GM12878 (cell line): ENCODE data around the gene ADISSP. TPM values are rescaled to one million over a fixed set of nuclear protein-coding genes. Genes with fewer than 3 reads are reported as not detected.

Experiments
- ATAC-seq: fragments of 200-7000 bp; cut with Tn5 transposase; 3 replicates; pipeline ENCODE4 v1.9.1; 2020; ENCODE audit warnings: mild to moderate bottlenecking, moderate library complexity
- BruUV-seq: library from RNA; stranded (reverse); fragments of 400-500 nt; replicated peaks from 2 replicates; lab custom pipeline; 2021; lab: Mats Ljungman, UMichigan
- CTCF ChIA-PET: fragments of 300-600 bp; sonication (Branson Sonifier 250); formaldehyde crosslinking; extraction: SDS; loops from one replicate; lab custom pipeline; 2021; ENCODE audit warnings: inconsistent platforms; lab: Yijun Ruan, JAX
- POLR2A ChIA-PET: fragments of 350-600 bp; formaldehyde crosslinking; extraction: SDS; loops from one replicate; lab custom pipeline; 2021; ENCODE audit warnings: inconsistent platforms; lab: Charles Lee
- RAD21 ChIA-PET: fragments of 300-600 bp; sonication (Branson Sonifier 250); formaldehyde crosslinking; loops from one replicate; lab custom pipeline; 2023; ENCODE audit warnings: antibody characterized with exemption; ENCODE audit not compliant: unreplicated experiment; lab: Charles Lee
- SMC1A ChIA-PET: fragments of 300-600 bp; sonication (Branson Sonifier 250); formaldehyde crosslinking; loops from one replicate; lab custom pipeline; 2023; ENCODE audit not compliant: unreplicated experiment, uncharacterized antibody; lab: Charles Lee
- DNase-seq: peaks from one replicate; pipeline ENCODE4 v3.0.0-alpha.2; 2011; ENCODE audit warnings: low read depth, low spot score
- FAIRE-seq: peaks from 3 replicates; lab custom pipeline; 2011; peaks lifted over from hg19 to GRCh38; lab: Jason Lieb, UNC
- H2AFZ ChIP-seq: 2 replicates; pipeline ENCODE4 v1.6.0; 2011; ENCODE audit warnings: low read depth, low read length, control low read depth; ENCODE audit not compliant: control insufficient read depth
- H3K27ac ChIP-seq: 2 replicates; pipeline ENCODE4 v1.5.1; 2011; ENCODE audit warnings: control low read depth; ENCODE audit not compliant: control insufficient read depth, insufficient read depth
- H3K27me3 ChIP-seq, 2 experiments: replicated peaks in 1 of 2; 2 replicates each; pipeline versions ENCODE4 v1.6.0 to v1.6.1; 2011; ENCODE audit warnings: low read length in 1 of 2; ENCODE audit not compliant: control insufficient read depth in 2 of 2, insufficient read depth in 2 of 2
- H3K36me3 ChIP-seq, 2 experiments: 2 replicates each; pipeline ENCODE4 v1.5.1; 2011; ENCODE audit warnings: low read length in 1 of 2; ENCODE audit not compliant: control insufficient read depth in 2 of 2, insufficient read depth in 2 of 2
- H3K4me1 ChIP-seq: 2 replicates; pipeline ENCODE4 v1.6.1; 2011; ENCODE audit warnings: mild to moderate bottlenecking, low read length, moderate library complexity, mixed read lengths; ENCODE audit not compliant: control insufficient read depth, insufficient read depth
- H3K4me2 ChIP-seq: 2 replicates; pipeline ENCODE4 v1.6.0; 2011; ENCODE audit warnings: control low read depth; ENCODE audit not compliant: control insufficient read depth, insufficient read depth
- H3K4me3 ChIP-seq: fragments of 200-600 bp; sonication (generic); 2 replicates; pipeline ENCODE4 v1.5.1; 2016
- H3K79me2 ChIP-seq: 2 replicates; pipeline ENCODE4 v1.6.0; 2011; ENCODE audit warnings: low read length; ENCODE audit not compliant: control insufficient read depth, insufficient read depth
- H3K9ac ChIP-seq: 2 replicates; pipeline ENCODE4 v1.8.0; 2011; ENCODE audit warnings: low read length, control low read depth, mixed read lengths; ENCODE audit not compliant: control insufficient read depth, insufficient read depth
- H3K9me3 ChIP-seq: replicated peaks from 3 replicates; pipeline ENCODE4 v1.5.1; 2011; ENCODE audit warnings: mild to moderate bottlenecking, low read length; ENCODE audit not compliant: control insufficient read depth, insufficient read depth
- H4K20me1 ChIP-seq: 2 replicates; pipeline ENCODE4 v1.6.0; 2011; ENCODE audit not compliant: control insufficient read depth, insufficient read depth
- BMI1 ChIP-seq: fragments of 450-650 bp; IDR thresholded peaks from 2 replicates; pipeline ENCODE4 v1.6.1; 2016; ENCODE audit warnings: mild to moderate bottlenecking, moderate library complexity, borderline replicate concordance
- CEBPZ ChIP-seq: fragments of 150-350 bp; IDR thresholded peaks from 2 replicates; pipeline ENCODE4 v1.6.1; 2016; ENCODE audit warnings: low read depth, low read length
- CREB1 ChIP-seq: IDR thresholded peaks from 2 replicates; pipeline ENCODE4 v1.6.1; 2012; ENCODE audit warnings: low read depth, mild to moderate bottlenecking, inconsistent platforms
- E4F1 ChIP-seq: fragments of 450-650 bp; IDR thresholded peaks from 2 replicates; pipeline ENCODE4 v1.6.1; 2018; ENCODE audit warnings: borderline replicate concordance, mild to moderate bottlenecking; ENCODE audit not compliant: partially characterized antibody
- ETV6 ChIP-seq, 2 experiments: fragments of 450-650 bp in 1 of 2; IDR thresholded peaks in 1 of 2; conservative IDR thresholded peaks in 1 of 2; 2 replicates each; pipeline ENCODE4 v1.6.1; 2014; ENCODE audit warnings: antibody characterized with exemption in 1 of 2, borderline replicate concordance in 1 of 2, low read depth in 1 of 2, mild to moderate bottlenecking in 1 of 2, moderate library complexity in 1 of 2
- JUNB ChIP-seq: IDR thresholded peaks from 2 replicates; pipeline ENCODE4 v1.6.1; 2016; ENCODE audit warnings: antibody characterized with exemption, mild to moderate bottlenecking
- KAT2A ChIP-seq: conservative IDR thresholded peaks from 2 replicates; pipeline ENCODE4 v1.6.1; 2011; ENCODE audit warnings: low read depth, low read length; ENCODE audit not compliant: control insufficient read depth
- MYC ChIP-seq: IDR thresholded peaks from 2 replicates; pipeline ENCODE4 v1.6.1; 2011; ENCODE audit warnings: mild to moderate bottlenecking, low read length, moderate library complexity, inconsistent platforms; ENCODE audit not compliant: insufficient read depth, insufficient replicate concordance, insufficient read length, severe bottlenecking
- NFYB ChIP-seq: IDR thresholded peaks from 2 replicates; pipeline ENCODE4 v1.6.1; 2011; ENCODE audit warnings: low read depth, mild to moderate bottlenecking, low read length, improper control_type of control experiment, moderate library complexity; ENCODE audit not compliant: insufficient read depth
- NKRF ChIP-seq: fragments of 450-650 bp; conservative IDR thresholded peaks from 2 replicates; pipeline ENCODE4 v1.6.1; 2017; ENCODE audit warnings: mild to moderate bottlenecking, moderate library complexity
- NR2C1 ChIP-seq: fragments of 450-650 bp; IDR thresholded peaks from 2 replicates; pipeline ENCODE4 v1.6.1; 2017; ENCODE audit warnings: antibody characterized with exemption, mild to moderate bottlenecking, moderate library complexity
- PAX5 ChIP-seq: IDR thresholded peaks from 2 replicates; pipeline ENCODE4 v1.6.1; 2011; ENCODE audit warnings: low read depth, low read length, borderline replicate concordance
- POLR2AphosphoS2 ChIP-seq: IDR thresholded peaks from 2 replicates; pipeline ENCODE4 v1.6.1; 2011; ENCODE audit warnings: low read depth, mild to moderate bottlenecking, low read length, improper control_type of control experiment, moderate library complexity
- RB1 ChIP-seq: fragments of 450-650 bp; formaldehyde crosslinking; IDR thresholded peaks from 2 replicates; pipeline ENCODE4 v1.6.1; 2017; ENCODE audit warnings: mild to moderate bottlenecking, borderline replicate concordance
- RCOR1 ChIP-seq: conservative IDR thresholded peaks from 2 replicates; pipeline ENCODE4 v1.6.1; 2012; ENCODE audit warnings: low read depth, low read length, improper control_type of control experiment
- WGBS: methylation state at CpG from one replicate; pipeline ENCODE4 v1.1.6; 2016; ENCODE audit warnings: low lambda C conversion rate; ENCODE audit not compliant: insufficient replicate concordance, insufficient coverage; ENCODE audit errors: missing lambda C conversion rate; 5-methylcytosine and 5-hydroxymethylcytosine counted together
- in situ Hi-C: fragments of 300-500 bp; cut with MboI; formaldehyde crosslinking; loops from 9 replicates; pipeline ENCODE4 v1.14.3; 2018; ENCODE audit warnings: mixed read lengths
- intact Hi-C: fragments of 100-400 bp; cut with micrococcal nuclease; formaldehyde crosslinking; loops from one replicate; pipeline ENCODE4 v1.14.2; 2022; ENCODE audit not compliant: unreplicated experiment
- polyA plus RNA-seq, 11 experiments: library from polyadenylated mRNA; depleted of rRNA in 4 of 11; unstranded in 6 of 11; stranded (reverse) in 5 of 11; fragments of >200 nt; fragmentation: Nextera tagmentation in 4 of 11; fragmentation: Illumina TruSeq in 1 of 11; extraction: Ambion mirVana in 4 of 11; extraction: Trizol in 1 of 11; gene quantifications; 1 replicate in 1 of 11; 2 replicates in 10 of 11; pipeline versions ENCODE4 v1.2.1 to v1.2.3, GENCODE V29; 2011 to 2016; ENCODE audit warnings: inconsistent platforms in 2 of 11, missing spikeins in 2 of 11, low read depth in 1 of 11
- total RNA-seq, 4 experiments: library from RNA; depleted of rRNA in 3 of 4; stranded (reverse); fragments of >200 nt in 3 of 4; fragmentation: Illumina TruSeq in 1 of 4; extraction: Trizol in 1 of 4; gene quantifications; 2 replicates each; pipeline versions ENCODE4 v1.2.1 to v1.2.3, GENCODE V29; 2013 to 2021

The ADISSP gene
- total and polyA plus RNA-seq, 10 of the 15 experiments (the other 5 are each of a cell fraction or from before 2014, with no cell fraction given) = 0.80 to 96.3 (median 38.6) TPM

GRCh38 chr20:3800256-3800877, 32.8 kb upstream of the ADISSP start:
- no peak for DNase-seq
- in situ Hi-C loops (no loop called here), intact Hi-C loops (no loop called here)
- ATAC-seq = no peak
- Histone ChIP-seq H3K36me3 (peaks cover 23 to 28% of the 10 kb centered on the region in 2 experiments), H3K27me3 (no peaks in the 10 kb centered on the region), H3K27ac (no peak overlapping the region), H3K4me1 (peaks cover 41% of the 10 kb centered on the region), H3K4me2 (peak overlapping the region; percentile 85), H3K4me3 (no peak overlapping the region), H3K79me2 (peaks cover 18% of the 10 kb centered on the region), H2AFZ (no peak overlapping the region), H3K9me3 (no peaks in the 10 kb centered on the region), H3K9ac (no peak overlapping the region), H4K20me1 (no peaks in the 10 kb centered on the region)
- 92% methylated on average over 18 of the region's 18 CpGs for WGBS
- no peak for FAIRE-seq
- BruUV-seq = no TSS peak
- ChIA-PET CTCF (interaction anchor here (0.6 to 3.8 kb wide), 4 partner anchors 13 to 53 kb away, joined by 3 to 33 read pairs (median 4); partner anchors contain the start of gene AP5S1), RAD21 (interaction anchor here (0.8 to 1.5 kb wide), 4 partner anchors 11 to 20 kb away, joined by 3 to 6 read pairs (median 4); partner anchors contain the start of gene AP5S1), POLR2A (interaction anchor here (0.5 to 1.5 kb wide), 6 partner anchors 8 to 33 kb away, joined by 3 to 7 read pairs (median 4); partner anchors contain the start of genes ADISSP, AP5S1 and CENPB), SMC1A (interaction anchor here (0.8 to 2.3 kb wide), 6 partner anchors 13 to 43 kb away, joined by 3 to 7 read pairs (median 6); partner anchors contain the start of genes AP5S1 and CENPB)
- TF ChIP-seq CREB1 (no peak), NR2C1 (no peak), RB1 (no peak), BMI1 (no peak), NFYB (no peak), E4F1 (no peak), RCOR1 (no peak), ETV6 (conservative IDR thresholded peaks at IDR 0.05 in 1 of 2, IDR thresholded peaks at IDR 0.05 in 1 of 2; ENCODE audit: borderline replicate concordance in 1 of 2, low read depth in 1 of 2) (no peak), NKRF (no peak), PAX5 (no peak), MYC (no peak), JUNB (no peak), CEBPZ (no peak), POLR2AphosphoS2 (no peak), KAT2A (no peak)
